BJ (cell line): ENCODE measurements around the gene RPL31. TPM values are rescaled to one million over a fixed set of nuclear protein-coding genes. Genes with fewer than 3 reads are reported as not detected.
A peak's percentile ranks its signal among the peaks of the same experiment; 100 is the strongest.

Experiments
- CTCF ChIA-PET: fragments of 350-600 bp; formaldehyde crosslinking; extraction: SDS; loops from one replicate; lab custom pipeline; 2021; ENCODE audit warnings: antibody characterized with exemption, inconsistent platforms; lab: Yijun Ruan, JAX
- POLR2A ChIA-PET: fragments of 300-600 bp; sonication (Branson Sonifier 250); formaldehyde crosslinking; extraction: SDS; loops from one replicate; lab custom pipeline; 2021; ENCODE audit warnings: antibody characterized with exemption; lab: Charles Lee
- DNase-seq: peaks from one replicate; pipeline ENCODE4 v3.0.0-alpha.2; 2011; ENCODE audit warnings: low read depth
- H3K27me3 ChIP-seq: 2 replicates; pipeline ENCODE4 v1.6.0; 2011; ENCODE audit warnings: low read length; ENCODE audit not compliant: control insufficient read depth, insufficient read depth
- H3K36me3 ChIP-seq: 2 replicates; pipeline ENCODE4 v1.5.1; 2011; ENCODE audit warnings: low read length; ENCODE audit not compliant: control insufficient read depth, insufficient read depth
- H3K4me3 ChIP-seq: 2 replicates; pipeline ENCODE4 v1.5.1; 2011; ENCODE audit warnings: low read depth, mild to moderate bottlenecking, control low read depth, low read length
- polyA plus RNA-seq: library from polyadenylated mRNA; depleted of rRNA; stranded (reverse); fragments of >200 nt; gene quantifications from 2 replicates; pipeline ENCODE4 v1.2.3, GENCODE V29; 2011
- TF ChIP-seq, protein P1 (sequence below): IDR thresholded peaks from 2 replicates; pipeline ENCODE4 v1.5.1; 2011; ENCODE audit warnings: low read depth, mild to moderate bottlenecking, control low read depth, inconsistent platforms, low read length, moderate library complexity; ENCODE audit not compliant: insufficient read depth

Gene RPL31
- polyA plus RNA-seq, 1 experiment: 1,622 TPM

- CTCF ChIA-PET: interaction anchor here (1.0 to 2.2 kb wide), 4 partner anchors 12 to 390 kb away, joined by 3 to 9 read pairs (median 5); no protein-coding TSS in a partner anchor
- H3K27me3 ChIP-seq: no peaks in the 10 kb centered on the region
Observed at GRCh38 chr2:100999995-101000394, 2.1 kb upstream of the RPL31 start.

GRCh38 chr2:101002562-101003277 lies 631 bp downstream of the RPL31 start:
- Histone ChIP-seq H3K36me3 (peaks cover 24% of the 10 kb centered on the region), H3K4me3 (peak overlapping the region; percentile 77), H3K27me3 (no peaks in the 10 kb centered on the region)
- no peak for DNase-seq
- TF ChIP-seq, protein P1, sequence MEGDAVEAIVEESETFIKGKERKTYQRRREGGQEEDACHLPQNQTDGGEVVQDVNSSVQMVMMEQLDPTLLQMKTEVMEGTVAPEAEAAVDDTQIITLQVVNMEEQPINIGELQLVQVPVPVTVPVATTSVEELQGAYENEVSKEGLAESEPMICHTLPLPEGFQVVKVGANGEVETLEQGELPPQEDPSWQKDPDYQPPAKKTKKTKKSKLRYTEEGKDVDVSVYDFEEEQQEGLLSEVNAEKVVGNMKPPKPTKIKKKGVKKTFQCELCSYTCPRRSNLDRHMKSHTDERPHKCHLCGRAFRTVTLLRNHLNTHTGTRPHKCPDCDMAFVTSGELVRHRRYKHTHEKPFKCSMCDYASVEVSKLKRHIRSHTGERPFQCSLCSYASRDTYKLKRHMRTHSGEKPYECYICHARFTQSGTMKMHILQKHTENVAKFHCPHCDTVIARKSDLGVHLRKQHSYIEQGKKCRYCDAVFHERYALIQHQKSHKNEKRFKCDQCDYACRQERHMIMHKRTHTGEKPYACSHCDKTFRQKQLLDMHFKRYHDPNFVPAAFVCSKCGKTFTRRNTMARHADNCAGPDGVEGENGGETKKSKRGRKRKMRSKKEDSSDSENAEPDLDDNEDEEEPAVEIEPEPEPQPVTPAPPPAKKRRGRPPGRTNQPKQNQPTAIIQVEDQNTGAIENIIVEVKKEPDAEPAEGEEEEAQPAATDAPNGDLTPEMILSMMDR: no peak
- ChIA-PET POLR2A (interaction anchor here (0.7 to 1.4 kb wide), 3 partner anchors 10 to 260 kb away, joined by 4 to 5 read pairs (median 4); no protein-coding TSS in a partner anchor), CTCF (interaction anchor here (1.5 to 3.5 kb wide), 5 partner anchors 10 to 272 kb away, joined by 3 to 22 read pairs (median 6); no protein-coding TSS in a partner anchor)

More at GRCh38 chr2:100999995-101000394, 2.1 kb upstream of the RPL31 start:
- no peak overlapping the region for H3K4me3 ChIP-seq
- peaks cover 12% of the 10 kb centered on the region for H3K36me3 ChIP-seq
- no peak for DNase-seq
- POLR2A ChIA-PET: no interaction called here
- TF ChIP-seq, protein P1: no peak

GRCh38 chr2:101003278-101003775 lies 1.2 kb downstream of the RPL31 start:
- CTCF ChIA-PET: interaction anchor here (1.5 to 3.5 kb wide), 4 partner anchors 10 to 273 kb away, joined by 3 to 22 read pairs (median 10); no protein-coding TSS in a partner anchor
- POLR2A ChIA-PET: interaction anchor here (0.6 to 0.7 kb wide), 2 partner anchors 9 to 250 kb away, joined by 3 to 5 read pairs; partner anchors contain the start of gene CNOT11
- H3K27me3 ChIP-seq: no peaks in the 10 kb centered on the region
- TF ChIP-seq, protein P1: no peak
- peak overlapping the region; percentile 77 for H3K4me3 ChIP-seq
- peaks cover 24% of the 10 kb centered on the region for H3K36me3 ChIP-seq
- DNase-seq: no peak

GRCh38 chr2:101004620-101005325 lies 2.7 kb downstream of the RPL31 start:
- no peak overlapping the region for H3K4me3 ChIP-seq
- peaks cover 26% of the 10 kb centered on the region for H3K36me3 ChIP-seq
- H3K27me3 ChIP-seq: no peaks in the 10 kb centered on the region
- no peak for DNase-seq
- TF ChIP-seq, protein P1: no peak
- ChIA-PET CTCF (interaction anchor here (0.8 to 3.5 kb wide), 6 partner anchors 8 to 398 kb away, joined by 3 to 22 read pairs (median 4); no protein-coding TSS in a partner anchor), POLR2A (no interaction called here)
